HEK293 (cell line): ENCODE results near the gene FRMD4A.
A peak's percentile ranks its signal among the peaks of the same experiment; 100 is the strongest.

Experiments used
- CTCF ChIA-PET: fragments of 350-600 bp; formaldehyde crosslinking; extraction: SDS; loops from one replicate; lab custom pipeline; 2021; ENCODE audit warnings: antibody characterized with exemption; lab: Yijun Ruan, JAX
- POLR2A ChIA-PET: fragments of 300-600 bp; formaldehyde crosslinking; extraction: SDS; loops from one replicate; lab custom pipeline; 2020; ENCODE audit warnings: antibody characterized with exemption, inconsistent platforms; lab: Yijun Ruan, JAX
- H3K27ac ChIP-seq: fragments of 200-500 bp; sonication (Bioruptor generic); 2 replicates; pipeline ENCODE4 v1.5.1; 2014; ENCODE audit warnings: low read depth, low read length, control low read depth, inconsistent platforms; ENCODE audit errors: extremely low read depth
- H3K36me3 ChIP-seq, 2 experiments: fragments of 200-500 bp in 1 of 2; sonication (Bioruptor generic) in 1 of 2; 1 replicate in 1 of 2; 2 replicates in 1 of 2; pipeline ENCODE4 v1.5.1; 2014 to 2017; ENCODE audit warnings: inconsistent platforms in 2 of 2, low read length in 2 of 2; ENCODE audit not compliant: control insufficient read depth in 2 of 2, insufficient read depth in 1 of 2
- H3K4me1 ChIP-seq: fragments of 200-500 bp; sonication (Bioruptor generic); 2 replicates; pipeline ENCODE4 v1.5.1; 2014; ENCODE audit warnings: mild to moderate bottlenecking, low read length, inconsistent platforms; ENCODE audit not compliant: control insufficient read depth, insufficient read depth
- H3K4me3 ChIP-seq: 2 replicates; pipeline ENCODE4 v1.5.1; 2011; ENCODE audit warnings: low read depth, mild to moderate bottlenecking, control low read depth, low read length, moderate library complexity
- H3K9me3 ChIP-seq: fragments of 200-500 bp; sonication (Bioruptor generic); 2 replicates; pipeline ENCODE4 v1.5.1; 2014; ENCODE audit warnings: low read depth, low read length, inconsistent platforms; ENCODE audit not compliant: control insufficient read depth, insufficient read depth
- GLIS2 ChIP-seq: fragments of 450-650 bp; formaldehyde crosslinking; IDR thresholded peaks from 2 replicates; pipeline ENCODE4 v1.5.1; 2016; ENCODE audit warnings: missing biosample characterization, missing genetic modification characterization
- KLF1 ChIP-seq: fragments of 450-650 bp; formaldehyde crosslinking; IDR thresholded peaks from 2 replicates; pipeline ENCODE4 v1.5.1; 2016; ENCODE audit warnings: missing biosample characterization, missing genetic modification characterization
- KLF10 ChIP-seq: fragments of 450-650 bp; IDR thresholded peaks from 2 replicates; pipeline ENCODE4 v1.5.1; 2018; ENCODE audit warnings: missing biosample characterization, mild to moderate bottlenecking, missing genetic modification characterization
- PBX3 ChIP-seq: sonication (generic); formaldehyde crosslinking; IDR thresholded peaks from 2 replicates; pipeline ENCODE4 v1.8.1; 2022; ENCODE audit warnings: mild to moderate bottlenecking, moderate library complexity, missing genetic modification reagents
- SALL2 ChIP-seq: fragments of 450-650 bp; formaldehyde crosslinking; IDR thresholded peaks from 2 replicates; pipeline ENCODE4 v1.5.0; 2017; ENCODE audit warnings: missing biosample characterization, mild to moderate bottlenecking, missing genetic modification characterization, borderline replicate concordance
- SETDB1 ChIP-seq: IDR thresholded peaks from one replicate; pipeline ENCODE4 v1.6.1; 2017; ENCODE audit warnings: mild to moderate bottlenecking, low read length, moderate library complexity, mixed read lengths; ENCODE audit not compliant: insufficient read length
- ZBTB11 ChIP-seq: fragments of 450-650 bp; formaldehyde crosslinking; conservative IDR thresholded peaks from 2 replicates; pipeline ENCODE4 v1.5.1; 2016; ENCODE audit warnings: low read depth, missing biosample characterization, missing genetic modification characterization
- ZBTB17 ChIP-seq: fragments of 450-650 bp; formaldehyde crosslinking; IDR thresholded peaks from 2 replicates; pipeline ENCODE4 v1.5.1; 2016; ENCODE audit warnings: missing biosample characterization, missing genetic modification characterization
- ZFP69B ChIP-seq: fragments of 450-650 bp; formaldehyde crosslinking; IDR thresholded peaks from 2 replicates; pipeline ENCODE4 v1.5.1; 2016; ENCODE audit warnings: missing biosample characterization, missing genetic modification characterization
- ZNF114 ChIP-seq: fragments of 450-650 bp; formaldehyde crosslinking; IDR thresholded peaks from 2 replicates; pipeline ENCODE4 v1.5.0; 2017; ENCODE audit warnings: missing biosample characterization, missing genetic modification characterization
- ZNF174 ChIP-seq: fragments of 450-650 bp; formaldehyde crosslinking; IDR thresholded peaks from 2 replicates; pipeline ENCODE4 v1.5.0; 2017; ENCODE audit warnings: missing biosample characterization, mild to moderate bottlenecking, missing genetic modification characterization
- ZNF202 ChIP-seq: fragments of 450-650 bp; formaldehyde crosslinking; IDR thresholded peaks from 2 replicates; pipeline ENCODE4 v1.5.1; 2016; ENCODE audit warnings: missing biosample characterization, missing genetic modification characterization, borderline replicate concordance
- ZNF335 ChIP-seq: fragments of 450-650 bp; formaldehyde crosslinking; conservative IDR thresholded peaks from 2 replicates; pipeline ENCODE4 v1.5.1; 2016; ENCODE audit warnings: missing biosample characterization, missing genetic modification characterization
- ZNF449 ChIP-seq: fragments of 450-650 bp; formaldehyde crosslinking; IDR thresholded peaks from 2 replicates; pipeline ENCODE4 v1.5.1; 2017; ENCODE audit warnings: missing biosample characterization, mild to moderate bottlenecking, missing genetic modification characterization, moderate library complexity
- ZNF48 ChIP-seq: fragments of 450-650 bp; formaldehyde crosslinking; IDR thresholded peaks from 2 replicates; pipeline ENCODE4 v1.5.1; 2016; ENCODE audit warnings: missing biosample characterization, missing genetic modification characterization
- ZNF549 ChIP-seq: fragments of 450-650 bp; IDR thresholded peaks from 2 replicates; pipeline ENCODE4 v1.5.1; 2018; ENCODE audit warnings: missing biosample characterization, missing genetic modification characterization, mild to moderate bottlenecking, inconsistent platforms, moderate library complexity
- ZNF600 ChIP-seq: fragments of 450-650 bp; formaldehyde crosslinking; IDR thresholded peaks from 2 replicates; pipeline ENCODE4 v1.5.1; 2016; ENCODE audit warnings: missing biosample characterization, missing genetic modification characterization
- ZNF629 ChIP-seq: fragments of 450-650 bp; formaldehyde crosslinking; IDR thresholded peaks from 2 replicates; pipeline ENCODE4 v1.5.1; 2017; ENCODE audit warnings: missing biosample characterization, missing genetic modification characterization
- ZNF658 ChIP-seq: fragments of 450-650 bp; formaldehyde crosslinking; IDR thresholded peaks from 2 replicates; pipeline ENCODE4; 2016; ENCODE audit warnings: missing biosample characterization, missing genetic modification characterization
- ZNF747 ChIP-seq: fragments of 450-650 bp; formaldehyde crosslinking; IDR thresholded peaks from 2 replicates; pipeline ENCODE4 v1.5.1; 2016; ENCODE audit warnings: missing biosample characterization, missing genetic modification characterization
- ZNF830 ChIP-seq: fragments of 450-650 bp; IDR thresholded peaks from 2 replicates; pipeline ENCODE4 v1.5.0; 2018; ENCODE audit warnings: missing biosample characterization, missing genetic modification characterization, low read depth, mild to moderate bottlenecking, moderate library complexity
- ZNF837 ChIP-seq: fragments of 450-650 bp; formaldehyde crosslinking; IDR thresholded peaks from 2 replicates; pipeline ENCODE4 v1.5.1; 2016; ENCODE audit warnings: missing biosample characterization, missing genetic modification characterization
- ZNF843 ChIP-seq: fragments of 450-650 bp; formaldehyde crosslinking; IDR thresholded peaks from 2 replicates; pipeline ENCODE4 v1.5.1; 2016; ENCODE audit warnings: missing biosample characterization, missing genetic modification characterization
- ZSCAN18 ChIP-seq: fragments of 450-650 bp; formaldehyde crosslinking; IDR thresholded peaks from 2 replicates; pipeline ENCODE4 v1.5.1; 2016; ENCODE audit warnings: missing biosample characterization, missing genetic modification characterization
- ZSCAN30 ChIP-seq: fragments of 450-650 bp; IDR thresholded peaks from 2 replicates; pipeline ENCODE4 v1.5.1; 2018; ENCODE audit warnings: missing biosample characterization, mild to moderate bottlenecking, missing genetic modification characterization, moderate library complexity
- TF ChIP-seq, protein P1 (sequence below): fragments of 450-650 bp; formaldehyde crosslinking; IDR thresholded peaks from 2 replicates; pipeline ENCODE4 v1.5.1; 2016; ENCODE audit warnings: missing biosample characterization, missing genetic modification characterization
- TF ChIP-seq, protein P2 (sequence below): fragments of 450-650 bp; formaldehyde crosslinking; IDR thresholded peaks from 2 replicates; pipeline ENCODE4 v1.5.1; 2016; ENCODE audit warnings: missing biosample characterization, missing genetic modification characterization

The FRMD4A gene

DNA sequence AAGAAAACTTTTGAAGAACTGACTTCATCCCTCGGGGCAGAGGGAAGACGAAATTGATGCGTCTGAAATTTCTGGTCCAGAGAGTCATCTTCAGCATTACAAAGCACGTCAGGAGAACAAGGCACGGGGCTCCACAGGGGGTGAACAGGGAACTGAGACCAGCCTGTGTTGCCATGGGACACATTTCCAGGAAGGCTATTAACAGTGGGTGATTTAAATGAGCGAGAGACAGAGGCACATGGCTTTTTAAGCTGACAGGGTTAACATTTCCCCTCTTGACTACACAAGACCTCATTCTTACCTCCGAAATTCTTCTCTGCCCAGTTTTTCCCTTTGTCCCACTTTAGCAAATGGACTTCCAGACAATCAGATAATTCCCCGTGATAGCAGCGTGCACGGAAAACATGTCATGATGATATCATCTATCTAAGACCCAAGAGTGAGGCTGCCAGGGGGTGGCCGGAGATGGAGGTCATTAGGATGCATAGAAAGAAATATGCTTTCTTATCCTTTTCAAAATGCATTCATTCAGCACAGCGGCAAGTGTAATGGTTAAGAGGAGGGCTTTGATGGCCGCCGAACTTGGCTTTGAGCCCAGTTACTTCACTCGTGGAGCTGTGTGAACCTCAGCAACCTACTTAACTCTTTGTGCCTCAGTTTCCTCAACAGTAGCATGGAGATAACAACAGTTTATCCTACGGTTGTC, 496.0 kb downstream of the FRMD4A start (continued):
- TF ChIP-seq, protein P1, sequence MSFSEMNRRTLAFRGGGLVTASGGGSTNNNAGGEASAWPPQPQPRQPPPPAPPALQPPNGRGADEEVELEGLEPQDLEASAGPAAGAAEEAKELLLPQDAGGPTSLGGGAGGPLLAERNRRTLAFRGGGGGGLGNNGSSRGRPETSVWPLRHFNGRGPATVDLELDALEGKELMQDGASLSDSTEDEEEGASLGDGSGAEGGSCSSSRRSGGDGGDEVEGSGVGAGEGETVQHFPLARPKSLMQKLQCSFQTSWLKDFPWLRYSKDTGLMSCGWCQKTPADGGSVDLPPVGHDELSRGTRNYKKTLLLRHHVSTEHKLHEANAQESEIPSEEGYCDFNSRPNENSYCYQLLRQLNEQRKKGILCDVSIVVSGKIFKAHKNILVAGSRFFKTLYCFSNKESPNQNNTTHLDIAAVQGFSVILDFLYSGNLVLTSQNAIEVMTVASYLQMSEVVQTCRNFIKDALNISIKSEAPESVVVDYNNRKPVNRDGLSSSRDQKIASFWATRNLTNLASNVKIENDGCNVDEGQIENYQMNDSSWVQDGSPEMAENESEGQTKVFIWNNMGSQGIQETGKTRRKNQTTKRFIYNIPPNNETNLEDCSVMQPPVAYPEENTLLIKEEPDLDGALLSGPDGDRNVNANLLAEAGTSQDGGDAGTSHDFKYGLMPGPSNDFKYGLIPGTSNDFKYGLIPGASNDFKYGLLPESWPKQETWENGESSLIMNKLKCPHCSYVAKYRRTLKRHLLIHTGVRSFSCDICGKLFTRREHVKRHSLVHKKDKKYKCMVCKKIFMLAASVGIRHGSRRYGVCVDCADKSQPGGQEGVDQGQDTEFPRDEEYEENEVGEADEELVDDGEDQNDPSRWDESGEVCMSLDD, result no peak
- TF ChIP-seq ZNF747 (tag by site-specific recombination) (no peak), ZNF335 (tag by site-specific recombination) (peak; percentile 70), SALL2 (tag by site-specific recombination) (no peak), ZNF174 (tag by site-specific recombination) (no peak), KLF10 (no peak), ZNF600 (tag by site-specific recombination) (peak; percentile 43), ZNF449 (tag by site-specific recombination) (no peak), ZNF114 (no peak), ZNF629 (tag by site-specific recombination) (peak; percentile 80), ZFP69B (no peak), GLIS2 (tag by site-specific recombination) (0 out of 2 replicates have a peak, but pooled peaks have one; percentile 14), ZNF830 (no peak), ZNF202 (tag by site-specific recombination) (no peak), ZSCAN30 (tag by site-specific recombination) (no peak)

DNA sequence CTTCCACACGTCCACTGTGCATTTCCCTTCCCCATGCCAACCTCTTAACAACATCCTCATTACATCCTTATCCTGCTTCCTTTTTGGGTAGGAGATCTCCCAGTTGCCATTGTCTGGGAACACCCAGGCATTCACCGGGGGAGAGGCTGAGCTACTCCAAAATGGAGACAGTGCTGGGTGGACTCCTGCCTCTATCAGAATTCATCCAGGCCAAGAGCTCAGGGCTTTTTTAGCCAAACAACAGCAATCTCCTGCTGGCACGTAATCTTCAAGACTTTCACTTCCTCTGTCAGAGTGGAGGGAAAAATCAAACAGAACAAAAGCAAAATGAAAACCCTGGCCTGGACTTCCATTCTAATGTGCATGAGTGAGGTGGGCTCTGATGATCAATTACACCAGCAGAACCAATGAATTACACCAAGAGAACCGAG, 499.0 kb downstream of the FRMD4A start:
- Histone ChIP-seq H3K36me3 (no peaks in the 10 kb centered on the region), H3K27ac (no peak overlapping the region), H3K4me3 (no peak overlapping the region), H3K9me3 (no peaks in the 10 kb centered on the region), H3K4me1 (peaks cover 6% of the 10 kb centered on the region)
- ChIA-PET POLR2A (no interaction called here), CTCF (interaction anchor here (0.5 to 1.5 kb wide), 4 partner anchors 43 to 194 kb away, joined by 4 to 5 read pairs (median 4); no protein-coding TSS in a partner anchor)
- TF ChIP-seq SETDB1 (no peak), ZNF837 (tag by site-specific recombination) (no peak), ZNF658 (tag by site-specific recombination) (no peak), ZNF48 (tag by site-specific recombination) (no peak), PBX3 (CRISPR knock-in tag) (no peak), KLF1 (tag by site-specific recombination) (no peak), ZNF549 (tag by site-specific recombination) (no peak), ZNF843 (tag by site-specific recombination) (no peak), ZBTB11 (tag by site-specific recombination) (no peak), ZSCAN18 (tag by site-specific recombination) (no peak), ZBTB17 (tag by site-specific recombination) (no peak)
- TF ChIP-seq, protein P2, sequence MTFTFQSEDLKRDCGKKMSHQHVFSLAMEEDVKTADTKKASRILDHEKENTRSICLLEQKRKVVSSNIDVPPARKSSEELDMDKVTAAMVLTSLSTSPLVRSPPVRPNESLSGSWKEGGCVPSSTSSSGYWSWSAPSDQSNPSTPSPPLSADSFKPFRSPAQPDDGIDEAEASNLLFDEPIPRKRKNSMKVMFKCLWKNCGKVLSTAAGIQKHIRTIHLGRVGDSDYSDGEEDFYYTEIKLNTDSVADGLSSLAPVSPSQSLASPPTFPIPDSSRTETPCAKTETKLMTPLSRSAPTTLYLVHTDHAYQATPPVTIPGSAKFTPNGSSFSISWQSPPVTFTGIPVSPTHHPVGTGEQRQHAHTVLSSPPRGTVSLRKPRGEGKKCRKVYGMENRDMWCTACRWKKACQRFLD (tag by site-specific recombination), result no peak
